Esophagus squamous epithelium (tissue), 4 donors: ENCODE measurements around the gene HECTD2.

Source experiments
- CTCF ChIP-seq, 6 experiments: fragments of 450-650 bp in 4 of 6; fragments of 200-600 bp in 2 of 6; sonication (generic) in 2 of 6; IDR thresholded peaks; one replicate each; pipeline ENCODE4 v1.5.1; 2016 to 2019; ENCODE audit warnings: antibody characterized with exemption in 6 of 6, mild to moderate bottlenecking in 4 of 6, moderate library complexity in 4 of 6
- POLR2A ChIP-seq, 4 donors: fragments of 450-650 bp; IDR thresholded peaks; one replicate each; pipeline ENCODE4 v1.6.1; 2017; ENCODE audit warnings: antibody characterized with exemption in 4 of 4, mild to moderate bottlenecking in 4 of 4, moderate library complexity in 3 of 4

- TF ChIP-seq POLR2A (IDR thresholded peaks at IDR 0.05) (no peak), CTCF (IDR thresholded peaks at IDR 0.05) (no peak)
Measured at GRCh38 chr10:91415816-91416215, 5.7 kb downstream of the HECTD2 start.
